CD14-positive monocyte (primary cell): ENCODE results near the gene NR6A1. TPM values are rescaled to one million over a fixed set of nuclear protein-coding genes. Genes with fewer than 3 reads are reported as not detected.

Experiments
- DNase-seq, 3 donors: peaks; one replicate each; pipeline ENCODE4 v3.0.0-alpha.2; 2011 to 2022
- H2AFZ ChIP-seq: 2 replicates; pipeline ENCODE4 v1.6.0; 2012; ENCODE audit warnings: mild to moderate bottlenecking, low read depth, low read length, inconsistent platforms; ENCODE audit not compliant: insufficient read depth, poor library complexity, severe bottlenecking
- H3K27ac ChIP-seq, 2 donors: 1 replicate in 1 of 2; 2 replicates in 1 of 2; pipeline ENCODE4 v1.5.1; 2012 to 2013; ENCODE audit warnings: low read length in 2 of 2, control low read depth in 1 of 2, inconsistent platforms in 1 of 2, low read depth in 1 of 2, mild to moderate bottlenecking in 1 of 2
- H3K27me3 ChIP-seq, 2 donors: one replicate each; pipeline versions ENCODE4 v1.6.0 to v1.6.1; 2011 to 2013; ENCODE audit warnings: low read length in 2 of 2; ENCODE audit not compliant: control insufficient read depth in 2 of 2, insufficient read depth in 2 of 2
- H3K36me3 ChIP-seq, 2 donors: replicated peaks in 1 of 2; 1 replicate in 1 of 2; 2 replicates in 1 of 2; pipeline versions ENCODE4 v1.5.1 to v1.6.1; 2012 to 2013; ENCODE audit warnings: low read length in 2 of 2, control low read depth in 1 of 2, inconsistent platforms in 1 of 2, mild to moderate bottlenecking in 1 of 2; ENCODE audit not compliant: insufficient read depth in 2 of 2, control insufficient read depth in 1 of 2
- H3K4me1 ChIP-seq, 2 donors: 1 replicate in 1 of 2; 2 replicates in 1 of 2; pipeline versions ENCODE4 v1.5.1 to v1.6.1; 2012 to 2013; ENCODE audit warnings: low read length in 2 of 2, control low read depth in 1 of 2, inconsistent platforms in 1 of 2, mild to moderate bottlenecking in 1 of 2, moderate library complexity in 1 of 2; ENCODE audit not compliant: insufficient read depth in 2 of 2, control insufficient read depth in 1 of 2
- H3K4me2 ChIP-seq: replicated peaks from 2 replicates; pipeline ENCODE3; 2012; ENCODE audit warnings: low read length, moderate library complexity, mild to moderate bottlenecking; ENCODE audit not compliant: poor library complexity, severe bottlenecking; ENCODE audit errors: extremely low read depth
- H3K4me3 ChIP-seq, 3 experiments: fragments of 200-600 bp in 1 of 3; sonication (generic) in 1 of 3; replicated peaks in 1 of 3; 1 replicate in 2 of 3; 2 replicates in 1 of 3; pipeline ENCODE4 v1.5.1; 2011 to 2013; ENCODE audit warnings: low read length in 3 of 3, mild to moderate bottlenecking in 3 of 3, control low read depth in 2 of 3, low read depth in 2 of 3, inconsistent platforms in 1 of 3, moderate library complexity in 1 of 3
- H3K79me2 ChIP-seq: 2 replicates; pipeline ENCODE4 v1.6.0; 2012; ENCODE audit warnings: mild to moderate bottlenecking, control low read depth, inconsistent platforms, low read length, moderate library complexity; ENCODE audit not compliant: insufficient read depth
- H3K9ac ChIP-seq: 2 replicates; pipeline ENCODE4 v1.6.0; 2017; ENCODE audit warnings: low read length, mild to moderate bottlenecking; ENCODE audit not compliant: insufficient read depth, poor library complexity, severe bottlenecking
- H3K9me3 ChIP-seq, 2 donors: replicated peaks in 1 of 2; 1 replicate in 1 of 2; 2 replicates in 1 of 2; pipeline versions ENCODE4 v1.5.1 to v1.6.1; 2012 to 2013; ENCODE audit warnings: low read length in 2 of 2, control low read depth in 1 of 2; ENCODE audit not compliant: control insufficient read depth in 1 of 2, insufficient read depth in 1 of 2
- H4K20me1 ChIP-seq: 2 replicates; pipeline ENCODE4 v1.6.0; 2012; ENCODE audit warnings: mild to moderate bottlenecking, low read length, control low read depth, moderate library complexity; ENCODE audit not compliant: insufficient read depth
- H3K27ac Mint-ChIP-seq, 7 donors: one replicate each; pipeline ENCODE4 v1.8.0; 2020; ENCODE audit warnings: mild to moderate bottlenecking in 7 of 7, mixed read lengths in 7 of 7, moderate library complexity in 6 of 7, inconsistent platforms in 2 of 7
- H3K27me3 Mint-ChIP-seq, 3 donors: one replicate each; pipeline ENCODE4 v1.8.0; 2021 to 2022; ENCODE audit warnings: low read depth in 3 of 3, mild to moderate bottlenecking in 3 of 3, mixed read lengths in 3 of 3, moderate library complexity in 3 of 3, inconsistent platforms in 1 of 3
- H3K36me3 Mint-ChIP-seq, 2 donors: one replicate each; pipeline ENCODE4 v1.8.0; 2020; ENCODE audit warnings: mixed read lengths in 2 of 2, inconsistent platforms in 1 of 2, mild to moderate bottlenecking in 1 of 2
- H3K4me1 Mint-ChIP-seq: one replicate; pipeline ENCODE4 v1.8.0; 2020; ENCODE audit warnings: mild to moderate bottlenecking, mixed read lengths
- H3K4me3 Mint-ChIP-seq, 2 donors: one replicate each; pipeline ENCODE4 v1.8.0; 2020; ENCODE audit warnings: mild to moderate bottlenecking in 2 of 2, mixed read lengths in 2 of 2, moderate library complexity in 1 of 2
- H3K9me3 Mint-ChIP-seq, 7 donors: one replicate each; pipeline ENCODE4 v1.8.0; 2020 to 2022; ENCODE audit warnings: mixed read lengths in 7 of 7, mild to moderate bottlenecking in 6 of 7, moderate library complexity in 6 of 7, inconsistent platforms in 2 of 7
- WGBS: methylation state at CpG from one replicate; pipeline ENCODE4 v1.1.5; 2013; ENCODE audit warnings: missing lambda C conversion rate; ENCODE audit not compliant: insufficient coverage; 5-methylcytosine and 5-hydroxymethylcytosine counted together
- intact Hi-C, 2 donors: fragments of 100-400 bp; cut with micrococcal nuclease; formaldehyde crosslinking; loops; one replicate each; pipeline versions ENCODE4 v1.15.0 to v1.15.1; 2023
- polyA plus RNA-seq, 3 donors: library from polyadenylated mRNA; depleted of rRNA in 1 of 3; unstranded in 2 of 3; stranded (reverse) in 1 of 3; fragments of 300-500 nt in 2 of 3; fragments of >200 nt in 1 of 3; fragmentation: Illumina TruSeq in 2 of 3; gene quantifications; 1 replicate in 2 of 3; 2 replicates in 1 of 3; pipeline ENCODE4 v1.2.3, GENCODE V29; 2012 to 2021
- TF ChIP-seq, protein P1 (sequence below): fragments of 200-600 bp; IDR thresholded peaks from one replicate; pipeline ENCODE4 v1.8.0; 2022; ENCODE audit warnings: antibody characterized with exemption, mild to moderate bottlenecking

The NR6A1 gene
- polyA plus RNA-seq, 3 donors, result 0.15 to 2.9 (median 0.28) TPM

DNA sequence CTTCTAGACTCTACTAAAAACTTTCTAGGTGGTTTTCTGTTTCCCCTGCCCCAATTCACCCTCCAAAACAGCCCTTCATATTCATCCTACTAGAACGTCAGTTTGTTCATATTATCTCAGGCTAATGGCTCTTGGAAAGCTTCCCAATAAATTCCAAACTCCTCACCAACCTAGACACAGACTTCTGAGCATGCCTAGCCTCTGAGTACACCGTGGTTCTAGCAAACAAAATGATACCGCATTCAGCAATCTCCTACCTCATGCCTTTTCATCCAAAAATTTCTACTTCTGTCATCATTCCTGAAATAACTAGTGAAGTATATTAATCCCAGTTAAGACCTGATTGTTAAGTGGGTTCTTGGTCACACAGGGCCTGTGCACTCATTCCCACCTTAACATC is 217.4 kb downstream of the NR6A1 start:
- Histone ChIP-seq H3K9me3 (no peaks in the 10 kb centered on the region), H3K4me2 (no peak overlapping the region), H3K27ac (no peak overlapping the region), H4K20me1 (no peaks in the 10 kb centered on the region), H3K27me3 (no peaks in the 10 kb centered on the region), H3K36me3 (no peaks in the 10 kb centered on the region), H3K9ac (no peak overlapping the region), H2AFZ (no peak overlapping the region), H3K79me2 (no peaks in the 10 kb centered on the region), H3K4me1 (peaks cover 0 to 5% of the 10 kb centered on the region in 2 donors), H3K4me3 (no peak overlapping the region)
- DNase-seq, result no peak
- H3K9me3 Mint-ChIP-seq, result no peaks in the 10 kb centered on the region
- H3K27ac Mint-ChIP-seq, result no peak overlapping the region
- peaks cover 0 to 1% (median 0%) of the 10 kb centered on the region in 3 donors for H3K27me3 Mint-ChIP-seq
- intact Hi-C loops, result no loop called here
- TF ChIP-seq, protein P1, sequence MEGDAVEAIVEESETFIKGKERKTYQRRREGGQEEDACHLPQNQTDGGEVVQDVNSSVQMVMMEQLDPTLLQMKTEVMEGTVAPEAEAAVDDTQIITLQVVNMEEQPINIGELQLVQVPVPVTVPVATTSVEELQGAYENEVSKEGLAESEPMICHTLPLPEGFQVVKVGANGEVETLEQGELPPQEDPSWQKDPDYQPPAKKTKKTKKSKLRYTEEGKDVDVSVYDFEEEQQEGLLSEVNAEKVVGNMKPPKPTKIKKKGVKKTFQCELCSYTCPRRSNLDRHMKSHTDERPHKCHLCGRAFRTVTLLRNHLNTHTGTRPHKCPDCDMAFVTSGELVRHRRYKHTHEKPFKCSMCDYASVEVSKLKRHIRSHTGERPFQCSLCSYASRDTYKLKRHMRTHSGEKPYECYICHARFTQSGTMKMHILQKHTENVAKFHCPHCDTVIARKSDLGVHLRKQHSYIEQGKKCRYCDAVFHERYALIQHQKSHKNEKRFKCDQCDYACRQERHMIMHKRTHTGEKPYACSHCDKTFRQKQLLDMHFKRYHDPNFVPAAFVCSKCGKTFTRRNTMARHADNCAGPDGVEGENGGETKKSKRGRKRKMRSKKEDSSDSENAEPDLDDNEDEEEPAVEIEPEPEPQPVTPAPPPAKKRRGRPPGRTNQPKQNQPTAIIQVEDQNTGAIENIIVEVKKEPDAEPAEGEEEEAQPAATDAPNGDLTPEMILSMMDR, result no peak
- 95% methylated on average over 2 of the region's 3 CpGs for WGBS
- no peak overlapping the region for H3K4me3 Mint-ChIP-seq
- H3K36me3 Mint-ChIP-seq, result peaks cover 2 to 3% of the 10 kb centered on the region in 2 donors
- H3K4me1 Mint-ChIP-seq, result peaks cover 11% of the 10 kb centered on the region

DNA sequence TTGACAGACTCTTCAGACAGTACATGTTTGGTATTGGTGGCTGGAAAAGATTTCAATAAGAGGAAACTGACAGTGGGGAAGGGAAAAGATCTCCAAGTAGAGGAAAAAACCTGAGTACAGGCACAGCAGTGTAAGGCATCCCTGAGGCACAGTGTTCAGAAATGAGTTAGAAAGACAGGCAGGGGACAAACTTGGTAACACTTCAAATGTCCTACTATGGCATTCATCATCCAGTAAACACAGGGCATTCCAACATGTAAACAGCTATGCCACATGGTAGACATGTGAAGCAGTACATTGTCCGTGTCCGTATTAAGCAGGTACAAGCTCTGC is 218.9 kb downstream of the NR6A1 start:
- Mint-ChIP-seq H3K27ac (no peak overlapping the region), H3K4me1 (peaks cover 11% of the 10 kb centered on the region), H3K9me3 (no peaks in the 10 kb centered on the region), H3K36me3 (peaks cover 2 to 3% of the 10 kb centered on the region in 2 donors), H3K4me3 (no peak overlapping the region), H3K27me3 (peaks cover 0 to 2% (median 1%) of the 10 kb centered on the region in 3 donors)
- Histone ChIP-seq H3K27ac (no peak overlapping the region), H3K9me3 (no peaks in the 10 kb centered on the region), H3K79me2 (no peaks in the 10 kb centered on the region), H3K4me1 (peaks cover 0 to 5% of the 10 kb centered on the region in 2 donors), H3K4me2 (no peak overlapping the region), H3K27me3 (no peaks in the 10 kb centered on the region), H3K9ac (no peak overlapping the region), H4K20me1 (no peaks in the 10 kb centered on the region), H3K4me3 (no peak overlapping the region), H3K36me3 (no peaks in the 10 kb centered on the region), H2AFZ (no peak overlapping the region)
- DNase-seq, result no peak
- TF ChIP-seq, protein P1, result no peak
- WGBS, result no CpG with 5 or more reads among the region's 2 CpGs
- intact Hi-C loops, result no loop called here
